Jurkat, Clone E6-1 (cell line): ENCODE data around the gene LILRB5.
A peak's percentile ranks its signal among the peaks of the same experiment; 100 is the strongest.
"Not testable (repeated sequence)": the region's sequence is repeated elsewhere in the genome, so short reads cannot be mapped to it uniquely, and the experiment has no call there.

Experiments
- DNase-seq: peaks from one replicate; pipeline ENCODE4 v3.0.0-alpha.2; 2011; ENCODE audit warnings: low read depth, low spot score
- H3K4me3 ChIP-seq: 2 replicates; pipeline ENCODE4 v1.5.1; 2011; ENCODE audit warnings: mild to moderate bottlenecking, low read length, control low read depth, moderate library complexity

The LILRB5 gene

GRCh38 chr19:54252243-54252642, 4.8 kb downstream of the LILRB5 start:
- no peak overlapping the region for H3K4me3 ChIP-seq
- DNase-seq: no peak

DNA sequence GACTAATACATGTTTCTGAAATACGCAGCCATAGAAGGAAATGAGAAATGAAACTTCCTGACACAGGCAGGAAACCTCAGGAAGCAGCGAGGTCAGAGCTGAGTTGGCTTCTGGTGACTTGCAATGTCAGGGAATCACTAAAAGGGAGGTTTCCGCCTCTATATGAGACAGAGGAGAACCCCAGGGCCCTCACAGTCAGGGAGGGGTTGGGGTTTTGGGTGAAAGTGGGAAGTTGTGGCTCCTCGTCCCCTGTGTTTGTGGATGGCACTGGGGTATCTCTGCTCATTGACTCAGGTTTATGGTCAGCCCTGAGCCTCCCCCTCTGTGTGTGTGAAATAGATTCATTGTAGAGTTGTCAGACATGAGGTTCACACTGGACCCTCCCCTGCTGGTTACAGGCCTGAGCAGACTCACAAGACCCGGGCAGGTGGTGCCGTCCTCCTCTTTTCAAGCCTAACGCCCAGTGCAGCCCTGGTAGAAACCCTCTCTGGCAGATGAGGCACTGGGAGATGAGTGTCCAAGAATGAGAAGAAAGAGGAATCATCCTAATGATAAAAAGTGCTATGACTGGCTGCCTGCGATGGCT, 9.0 kb downstream of the LILRB5 start:
- no peak overlapping the region for H3K4me3 ChIP-seq
- DNase-seq: peak; percentile 12

GRCh38 chr19:54247106-54247930, 9.8 kb downstream of the LILRB5 start:
- H3K4me3 ChIP-seq: no peak overlapping the region
- no peak for DNase-seq

DNA sequence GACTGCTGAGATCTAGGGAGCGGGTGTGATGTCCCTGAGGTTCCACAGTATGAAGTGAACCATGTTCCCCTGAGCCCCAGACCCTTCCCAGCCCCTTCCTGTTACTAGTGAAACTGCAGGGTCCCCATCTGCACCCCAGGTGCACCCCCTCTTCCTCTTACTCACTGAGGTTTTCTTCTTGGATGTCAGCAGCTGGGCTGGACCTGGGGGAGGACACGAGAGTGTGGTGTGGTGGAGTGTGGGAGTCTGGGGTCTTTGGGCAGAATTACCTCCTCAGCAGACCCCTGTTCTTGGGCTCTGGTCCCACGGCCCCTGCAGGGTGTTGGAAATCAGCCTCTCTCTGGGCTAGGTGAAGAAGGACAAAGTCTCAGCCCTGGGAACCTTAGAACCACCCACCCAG, 11.1 kb downstream of the LILRB5 start:
- H3K4me3 ChIP-seq: no peak overlapping the region
- no peak for DNase-seq

GRCh38 chr19:54243809-54244208, 13.3 kb downstream of the LILRB5 start:
- not testable (repeated sequence) for H3K4me3 ChIP-seq, DNase-seq

DNA sequence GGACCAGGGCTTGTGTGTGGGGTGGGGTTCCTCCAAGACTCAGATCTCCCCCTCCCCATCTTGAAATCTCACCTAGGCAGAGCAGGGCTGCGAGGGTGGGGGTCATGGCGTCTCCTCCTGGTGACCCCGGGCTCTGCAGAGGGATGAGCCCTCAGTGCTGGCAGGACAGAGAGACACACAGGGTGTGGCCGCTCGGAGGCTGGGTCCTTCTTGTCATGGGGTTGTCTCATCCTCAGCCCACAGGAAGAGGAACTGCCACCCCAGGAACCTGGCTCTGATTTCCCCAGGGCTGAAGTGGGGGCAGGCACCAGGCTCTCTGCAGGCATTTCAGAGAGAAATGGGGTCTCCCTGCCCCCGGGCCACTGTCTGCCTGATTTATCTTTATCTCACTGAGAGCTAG, 14.4 kb downstream of the LILRB5 start, which contains the start of gene LILRA6:
TSS of gene LILRA6 (minus strand) at position 145 of the 400 bp plus-strand sequence.
- not testable (repeated sequence) for DNase-seq

DNA sequence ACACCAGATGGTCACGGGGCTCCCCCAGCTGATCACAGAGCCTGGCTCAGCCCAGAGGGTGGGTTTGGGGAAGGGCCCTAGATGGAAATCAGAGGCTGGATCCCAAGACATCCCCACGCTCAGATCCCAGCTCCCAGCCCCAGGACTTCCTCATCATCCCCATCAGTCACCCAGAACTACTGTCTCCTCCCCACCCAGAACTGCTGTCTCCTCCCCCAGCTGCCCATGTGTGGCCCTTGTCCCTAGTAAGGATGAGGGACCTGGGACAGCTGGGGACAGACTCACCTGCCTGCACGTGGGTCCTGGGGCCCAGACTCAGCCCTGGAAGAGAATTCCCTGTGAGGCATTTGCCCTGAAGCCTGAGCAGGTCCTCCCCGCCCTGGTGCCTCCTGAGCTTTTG, 14.8 kb downstream of the LILRB5 start:
- H3K4me3 ChIP-seq, DNase-seq: not testable (repeated sequence)

More for the DNA sequence above, 14.4 kb downstream of the LILRB5 start, which contains the start of gene LILRA6:
- not testable (repeated sequence) for H3K4me3 ChIP-seq

GRCh38 chr19:54240372-54241336, 16.4 kb downstream of the LILRB5 start:
- H3K4me3 ChIP-seq, DNase-seq: not testable (repeated sequence)

DNA sequence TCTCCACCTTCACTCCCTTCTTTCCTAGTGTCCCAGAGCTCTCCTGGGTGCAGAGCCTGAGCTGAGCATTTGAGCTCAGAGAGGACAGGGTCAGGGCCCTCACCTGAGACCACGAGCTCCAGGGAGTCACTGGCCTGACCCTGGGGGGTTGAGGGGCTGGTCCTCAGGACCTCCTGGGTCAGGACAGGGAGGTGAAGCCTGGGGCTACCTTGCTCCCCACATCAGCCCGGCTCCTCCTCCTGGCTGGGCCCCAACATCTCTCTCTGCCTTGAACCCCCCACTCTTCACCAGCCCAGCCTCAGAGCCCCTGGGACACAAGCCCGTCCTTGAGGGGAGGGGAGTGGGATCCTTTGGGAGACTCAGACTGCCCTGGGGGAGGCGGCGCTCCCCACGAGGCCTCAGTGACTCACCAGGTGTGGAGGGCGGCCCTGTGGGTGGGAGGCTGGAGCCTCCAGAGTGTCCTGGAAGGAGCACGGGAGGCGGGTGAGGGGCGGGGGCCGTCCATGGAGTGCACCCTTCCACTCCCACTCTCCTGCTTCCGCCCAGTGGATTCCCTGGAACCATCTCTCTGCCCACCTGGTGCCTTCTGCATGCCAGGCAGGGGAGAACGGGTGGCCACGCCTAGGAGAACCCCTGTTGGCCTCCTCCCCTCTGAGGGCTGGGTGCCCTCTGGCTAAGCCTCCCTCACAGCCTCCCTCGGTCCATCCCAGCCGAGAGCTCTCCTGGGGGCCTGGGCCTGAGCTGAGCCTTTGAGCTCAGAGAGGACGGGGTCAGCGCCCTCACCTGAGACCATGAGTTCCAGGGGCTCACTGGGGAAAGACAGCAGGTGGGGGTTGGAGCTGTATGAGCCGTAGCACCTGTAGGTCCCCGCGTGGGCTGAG, 17.3 kb downstream of the LILRB5 start:
- H3K4me3 ChIP-seq, DNase-seq: not testable (repeated sequence)

DNA sequence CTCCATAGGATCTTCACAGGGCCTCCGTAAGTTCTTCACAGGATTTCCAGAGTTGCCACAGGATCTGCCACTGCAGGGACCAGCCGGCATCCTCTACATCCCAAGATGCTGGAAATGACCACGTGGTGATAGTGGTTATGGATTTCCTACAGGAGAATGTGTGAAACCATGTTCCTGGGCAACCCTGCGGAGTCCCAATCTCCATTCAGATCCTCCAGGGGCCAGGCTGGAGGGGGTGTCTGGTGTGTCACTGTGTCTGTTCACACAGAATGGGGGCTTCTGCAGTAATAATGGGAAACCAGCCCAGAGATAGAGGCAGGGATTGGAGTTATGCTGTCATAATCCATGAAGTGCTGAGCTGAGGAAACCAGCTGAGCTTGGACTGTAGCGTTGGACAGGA, 23.1 kb downstream of the LILRB5 start:
- no peak overlapping the region for H3K4me3 ChIP-seq
- DNase-seq: no peak

- H3K4me3 ChIP-seq: no peak overlapping the region
- DNase-seq: peak; percentile 57
Observed at GRCh38 chr19:54231077-54231931, 25.8 kb downstream of the LILRB5 start.

DNA sequence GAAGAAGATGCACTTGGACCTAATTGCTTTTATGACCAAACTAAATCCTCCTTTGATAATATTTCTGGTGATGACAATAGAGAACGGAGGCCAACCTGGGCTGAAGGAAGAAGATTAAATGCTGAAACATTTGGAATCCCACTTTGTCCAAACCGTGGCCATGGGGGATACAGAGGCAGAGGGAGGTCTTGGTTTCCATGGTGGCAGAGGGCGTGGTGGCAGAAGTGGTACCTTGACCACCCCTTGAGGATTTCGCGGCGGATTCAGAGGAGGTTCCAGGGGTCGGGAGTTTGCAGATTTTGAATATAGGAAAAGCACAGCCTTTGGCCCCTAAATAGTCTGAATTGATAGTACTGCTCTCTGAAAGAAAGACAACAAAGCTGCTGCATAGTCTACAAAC, 27.0 kb downstream of the LILRB5 start:
- DNase-seq: no peak

DNA sequence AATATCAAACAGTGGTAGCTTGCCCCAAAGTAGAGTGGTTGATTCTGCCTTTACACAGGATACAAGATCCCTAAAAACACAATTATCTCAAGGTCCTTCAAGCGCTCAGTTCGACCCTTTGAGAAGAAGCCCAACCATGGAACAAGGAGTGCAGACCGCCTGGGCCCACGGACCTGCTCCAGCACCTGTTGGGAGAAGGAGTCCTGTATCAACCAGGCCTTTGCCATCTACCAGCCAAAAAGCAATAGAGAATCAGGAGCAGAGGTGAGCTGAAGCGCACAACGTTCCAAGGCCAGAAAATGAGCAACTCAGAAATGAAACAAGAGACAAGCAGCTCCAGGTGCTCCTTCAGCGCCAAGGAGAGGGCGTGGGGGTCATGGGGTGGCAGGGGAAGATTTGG, 27.9 kb downstream of the LILRB5 start:
- no peak overlapping the region for H3K4me3 ChIP-seq
- no peak for DNase-seq

More for the DNA sequence above, 27.0 kb downstream of the LILRB5 start:
- no peak overlapping the region for H3K4me3 ChIP-seq

- DNase-seq, H3K4me3 ChIP-seq: not testable (repeated sequence)
Observed at GRCh38 chr19:54224619-54225018, 32.5 kb downstream of the LILRB5 start.

DNA sequence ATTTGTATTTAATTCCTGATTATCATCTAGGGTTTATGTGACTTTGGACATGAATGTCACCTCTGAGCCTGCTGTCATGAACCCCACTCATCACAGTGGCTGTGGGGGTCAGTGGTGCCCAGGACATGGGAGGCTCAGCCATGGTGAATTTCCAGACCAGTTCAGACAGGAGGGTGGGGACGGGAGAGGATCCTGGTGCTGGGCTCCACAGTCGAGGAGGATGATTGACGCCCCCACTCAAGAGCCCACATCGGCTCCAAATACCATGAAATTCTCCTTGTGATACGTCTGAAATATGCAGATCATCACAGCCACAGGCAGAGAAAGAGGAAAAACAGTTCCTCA, 33.2 kb downstream of the LILRB5 start:
- H3K4me3 ChIP-seq, DNase-seq: not testable (repeated sequence)

DNA sequence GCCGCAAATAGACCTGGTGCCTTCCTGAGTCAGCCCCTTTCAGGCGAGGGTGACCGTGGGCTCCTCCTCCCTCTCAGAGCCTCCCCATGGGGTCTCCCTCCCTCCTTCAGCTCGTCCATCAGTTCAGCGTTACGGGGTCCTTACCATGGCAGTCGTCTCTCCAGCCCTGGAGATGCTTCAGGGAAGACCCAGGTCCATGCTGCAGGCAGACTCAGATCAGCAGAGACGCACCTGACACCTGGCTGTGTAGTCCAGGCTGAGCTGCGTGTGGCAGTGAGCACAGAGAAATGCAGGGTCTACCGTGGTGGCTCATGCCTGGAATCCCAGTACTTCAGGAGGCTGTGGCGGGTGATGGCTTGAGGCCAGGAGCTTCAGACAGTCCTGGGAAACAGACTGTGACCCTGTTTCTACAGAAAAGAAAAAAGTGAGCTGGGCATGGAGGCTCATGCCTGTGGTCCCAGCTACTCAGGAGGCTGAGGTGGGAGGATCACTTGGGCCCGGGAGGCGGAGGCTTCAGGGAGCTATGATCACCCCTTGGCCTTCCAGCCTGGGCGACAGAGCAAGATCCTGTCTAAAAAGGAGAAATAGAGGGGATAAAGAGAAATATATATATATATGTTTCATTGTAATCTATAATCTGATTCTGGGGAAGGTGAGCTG, 33.7 kb downstream of the LILRB5 start:
- H3K4me3 ChIP-seq, DNase-seq: not testable (repeated sequence)
